Measurements from ENCODE around the gene DNER. TPM values are rescaled to one million over a fixed set of nuclear protein-coding genes. Genes with fewer than 3 reads are reported as not detected.
A peak's percentile ranks its signal among the peaks of the same experiment; 100 is the strongest.

DNER gene
- total RNA-seq, 1 donor from 2014 or later: not detected

GRCh38 chr2:229463841-229464346 lies 250.5 kb downstream of the DNER start:
- H3K4me1 Mint-ChIP-seq (ENCODE audit: low read depth): peaks cover 6% of the 10 kb centered on the region
- no peak overlapping the region for H3K27ac Mint-ChIP-seq (ENCODE audit: unreplicated experiment)
- peaks cover 17% of the 10 kb centered on the region for H3K27me3 Mint-ChIP-seq (ENCODE audit: low read depth)
- TF ChIP-seq CTCF (IDR thresholded peaks at IDR 0.05): no peak
- no peaks in the 10 kb centered on the region for H3K9me3 Mint-ChIP-seq (ENCODE audit: low read depth)
- no peak for DNase-seq (ENCODE audit: low spot score)
- H3K4me3 Mint-ChIP-seq (ENCODE audit: unreplicated experiment): no peak overlapping the region
- no peaks in the 10 kb centered on the region for H3K36me3 Mint-ChIP-seq (ENCODE audit: low read depth)

- Mint-ChIP-seq H3K36me3 (ENCODE audit: low read depth) (no peaks in the 10 kb centered on the region), H3K27ac (ENCODE audit: unreplicated experiment) (no peak overlapping the region), H3K27me3 (ENCODE audit: low read depth) (peaks cover 8% of the 10 kb centered on the region), H3K4me1 (ENCODE audit: low read depth) (peaks cover 6% of the 10 kb centered on the region), H3K4me3 (ENCODE audit: unreplicated experiment) (no peak overlapping the region), H3K9me3 (ENCODE audit: low read depth) (no peaks in the 10 kb centered on the region)
- TF ChIP-seq CTCF (IDR thresholded peaks at IDR 0.05): no peak
- no peak for DNase-seq (ENCODE audit: low spot score)
Observed at GRCh38 chr2:229462112-229462511, 252.2 kb downstream of the DNER start.

GRCh38 chr2:229456091-229456490 lies 258.3 kb downstream of the DNER start:
- Mint-ChIP-seq H3K27me3 (ENCODE audit: low read depth) (no peaks in the 10 kb centered on the region), H3K4me3 (ENCODE audit: unreplicated experiment) (no peak overlapping the region), H3K9me3 (ENCODE audit: low read depth) (no peaks in the 10 kb centered on the region), H3K36me3 (ENCODE audit: low read depth) (no peaks in the 10 kb centered on the region), H3K27ac (ENCODE audit: unreplicated experiment) (peak overlapping the region; percentile 25), H3K4me1 (ENCODE audit: low read depth) (peaks cover 13% of the 10 kb centered on the region)
- no peak for DNase-seq (ENCODE audit: low spot score)
- no peak for TF ChIP-seq CTCF (IDR thresholded peaks at IDR 0.05)

- Mint-ChIP-seq H3K27me3 (ENCODE audit: low read depth) (no peaks in the 10 kb centered on the region), H3K36me3 (ENCODE audit: low read depth) (no peaks in the 10 kb centered on the region), H3K4me3 (ENCODE audit: unreplicated experiment) (no peak overlapping the region), H3K27ac (ENCODE audit: unreplicated experiment) (peak overlapping the region; percentile 78), H3K4me1 (ENCODE audit: low read depth) (peaks cover 13% of the 10 kb centered on the region), H3K9me3 (ENCODE audit: low read depth) (peaks cover 3% of the 10 kb centered on the region)
- no peak for TF ChIP-seq CTCF (IDR thresholded peaks at IDR 0.05)
- no peak for DNase-seq (ENCODE audit: low spot score)
Observed at GRCh38 chr2:229454934-229455631, 259.3 kb downstream of the DNER start.

GRCh38 chr2:229453230-229453629 lies 261.1 kb downstream of the DNER start:
- TF ChIP-seq CTCF (IDR thresholded peaks at IDR 0.05): no peak
- Mint-ChIP-seq H3K27me3 (ENCODE audit: low read depth) (no peaks in the 10 kb centered on the region), H3K27ac (ENCODE audit: unreplicated experiment) (no peak overlapping the region), H3K4me1 (ENCODE audit: low read depth) (peaks cover 13% of the 10 kb centered on the region), H3K4me3 (ENCODE audit: unreplicated experiment) (no peak overlapping the region), H3K9me3 (ENCODE audit: low read depth) (peaks cover 3% of the 10 kb centered on the region), H3K36me3 (ENCODE audit: low read depth) (no peaks in the 10 kb centered on the region)
- DNase-seq (ENCODE audit: low spot score): no peak
